GM12878 (cell line): ENCODE data around the gene OPCML. TPM values are rescaled to one million over a fixed set of nuclear protein-coding genes. Genes with fewer than 3 reads are reported as not detected.

ENCODE experiments used
- ATAC-seq: fragments of 200-7000 bp; cut with Tn5 transposase; 3 replicates; pipeline ENCODE4 v1.9.1; 2020; ENCODE audit warnings: mild to moderate bottlenecking, moderate library complexity
- BruUV-seq: library from RNA; stranded (reverse); fragments of 400-500 nt; replicated peaks from 2 replicates; lab custom pipeline; 2021; lab: Mats Ljungman, UMichigan
- CTCF ChIA-PET: fragments of 300-600 bp; sonication (Branson Sonifier 250); formaldehyde crosslinking; extraction: SDS; loops from one replicate; lab custom pipeline; 2021; ENCODE audit warnings: inconsistent platforms; lab: Yijun Ruan, JAX
- POLR2A ChIA-PET: fragments of 350-600 bp; formaldehyde crosslinking; extraction: SDS; loops from one replicate; lab custom pipeline; 2021; ENCODE audit warnings: inconsistent platforms; lab: Charles Lee
- RAD21 ChIA-PET: fragments of 300-600 bp; sonication (Branson Sonifier 250); formaldehyde crosslinking; loops from one replicate; lab custom pipeline; 2023; ENCODE audit warnings: antibody characterized with exemption; ENCODE audit not compliant: unreplicated experiment; lab: Charles Lee
- SMC1A ChIA-PET: fragments of 300-600 bp; sonication (Branson Sonifier 250); formaldehyde crosslinking; loops from one replicate; lab custom pipeline; 2023; ENCODE audit not compliant: unreplicated experiment, uncharacterized antibody; lab: Charles Lee
- DNase-seq: peaks from one replicate; pipeline ENCODE4 v3.0.0-alpha.2; 2011; ENCODE audit warnings: low read depth, low spot score
- FAIRE-seq: peaks from 3 replicates; lab custom pipeline; 2011; peaks lifted over from hg19 to GRCh38; lab: Jason Lieb, UNC
- H2AFZ ChIP-seq: 2 replicates; pipeline ENCODE4 v1.6.0; 2011; ENCODE audit warnings: low read depth, low read length, control low read depth; ENCODE audit not compliant: control insufficient read depth
- H3K27ac ChIP-seq: 2 replicates; pipeline ENCODE4 v1.5.1; 2011; ENCODE audit warnings: control low read depth; ENCODE audit not compliant: control insufficient read depth, insufficient read depth
- H3K27me3 ChIP-seq, 2 experiments: replicated peaks in 1 of 2; 2 replicates each; pipeline versions ENCODE4 v1.6.0 to v1.6.1; 2011; ENCODE audit warnings: low read length in 1 of 2; ENCODE audit not compliant: control insufficient read depth in 2 of 2, insufficient read depth in 2 of 2
- H3K36me3 ChIP-seq, 2 experiments: 2 replicates each; pipeline ENCODE4 v1.5.1; 2011; ENCODE audit warnings: low read length in 1 of 2; ENCODE audit not compliant: control insufficient read depth in 2 of 2, insufficient read depth in 2 of 2
- H3K4me1 ChIP-seq: 2 replicates; pipeline ENCODE4 v1.6.1; 2011; ENCODE audit warnings: mild to moderate bottlenecking, low read length, moderate library complexity, mixed read lengths; ENCODE audit not compliant: control insufficient read depth, insufficient read depth
- H3K4me2 ChIP-seq: 2 replicates; pipeline ENCODE4 v1.6.0; 2011; ENCODE audit warnings: control low read depth; ENCODE audit not compliant: control insufficient read depth, insufficient read depth
- H3K4me3 ChIP-seq: fragments of 200-600 bp; sonication (generic); 2 replicates; pipeline ENCODE4 v1.5.1; 2016
- H3K79me2 ChIP-seq: 2 replicates; pipeline ENCODE4 v1.6.0; 2011; ENCODE audit warnings: low read length; ENCODE audit not compliant: control insufficient read depth, insufficient read depth
- H3K9ac ChIP-seq: 2 replicates; pipeline ENCODE4 v1.8.0; 2011; ENCODE audit warnings: low read length, control low read depth, mixed read lengths; ENCODE audit not compliant: control insufficient read depth, insufficient read depth
- H3K9me3 ChIP-seq: replicated peaks from 3 replicates; pipeline ENCODE4 v1.5.1; 2011; ENCODE audit warnings: mild to moderate bottlenecking, low read length; ENCODE audit not compliant: control insufficient read depth, insufficient read depth
- H4K20me1 ChIP-seq: 2 replicates; pipeline ENCODE4 v1.6.0; 2011; ENCODE audit not compliant: control insufficient read depth, insufficient read depth
- BRCA1 ChIP-seq: IDR thresholded peaks from 2 replicates; pipeline ENCODE4 v1.6.1; 2011; ENCODE audit warnings: low read depth, low read length, improper control_type of control experiment
- HDAC2 ChIP-seq: fragments of 200-600 bp; sonication (generic); IDR thresholded peaks from 2 replicates; pipeline ENCODE4 v1.6.1; 2017
- YY1 ChIP-seq: IDR thresholded peaks from 2 replicates; pipeline ENCODE4 v1.6.1; 2011; ENCODE audit warnings: low read depth, mild to moderate bottlenecking, low read length
- WGBS: methylation state at CpG from one replicate; pipeline ENCODE4 v1.1.6; 2016; ENCODE audit warnings: low lambda C conversion rate; ENCODE audit not compliant: insufficient replicate concordance, insufficient coverage; ENCODE audit errors: missing lambda C conversion rate; 5-methylcytosine and 5-hydroxymethylcytosine counted together
- in situ Hi-C: fragments of 300-500 bp; cut with MboI; formaldehyde crosslinking; loops from 9 replicates; pipeline ENCODE4 v1.14.3; 2018; ENCODE audit warnings: mixed read lengths
- intact Hi-C: fragments of 100-400 bp; cut with micrococcal nuclease; formaldehyde crosslinking; loops from one replicate; pipeline ENCODE4 v1.14.2; 2022; ENCODE audit not compliant: unreplicated experiment
- polyA plus RNA-seq, 11 experiments: library from polyadenylated mRNA; depleted of rRNA in 4 of 11; unstranded in 6 of 11; stranded (reverse) in 5 of 11; fragments of >200 nt; fragmentation: Nextera tagmentation in 4 of 11; fragmentation: Illumina TruSeq in 1 of 11; extraction: Ambion mirVana in 4 of 11; extraction: Trizol in 1 of 11; gene quantifications; 1 replicate in 1 of 11; 2 replicates in 10 of 11; pipeline versions ENCODE4 v1.2.1 to v1.2.3, GENCODE V29; 2011 to 2016; ENCODE audit warnings: inconsistent platforms in 2 of 11, missing spikeins in 2 of 11, low read depth in 1 of 11
- total RNA-seq, 4 experiments: library from RNA; depleted of rRNA in 3 of 4; stranded (reverse); fragments of >200 nt in 3 of 4; fragmentation: Illumina TruSeq in 1 of 4; extraction: Trizol in 1 of 4; gene quantifications; 2 replicates each; pipeline versions ENCODE4 v1.2.1 to v1.2.3, GENCODE V29; 2013 to 2021
- TF ChIP-seq, protein P1 (sequence below): fragments of 450-650 bp; formaldehyde crosslinking; IDR thresholded peaks from 2 replicates; pipeline ENCODE4 v1.4.0; 2022; ENCODE audit warnings: mild to moderate bottlenecking, moderate library complexity
- TF ChIP-seq, protein P2 (sequence below): fragments of 450-650 bp; IDR thresholded peaks from 2 replicates; pipeline ENCODE4 v1.6.1; 2017; ENCODE audit warnings: mild to moderate bottlenecking, low read depth, inconsistent platforms; ENCODE audit not compliant: poor library complexity, severe bottlenecking
- TF ChIP-seq, protein P3 (sequence below): fragments of 450-650 bp; formaldehyde crosslinking; IDR thresholded peaks from 2 replicates; pipeline ENCODE4 v1.5.0; 2022; ENCODE audit warnings: mild to moderate bottlenecking, missing genetic modification characterization

OPCML gene
- total and polyA plus RNA-seq, 10 of the 15 experiments (the other 5 are each of a cell fraction or from before 2014, with no cell fraction given), result 0.84 TPM; not detected in 9

DNA sequence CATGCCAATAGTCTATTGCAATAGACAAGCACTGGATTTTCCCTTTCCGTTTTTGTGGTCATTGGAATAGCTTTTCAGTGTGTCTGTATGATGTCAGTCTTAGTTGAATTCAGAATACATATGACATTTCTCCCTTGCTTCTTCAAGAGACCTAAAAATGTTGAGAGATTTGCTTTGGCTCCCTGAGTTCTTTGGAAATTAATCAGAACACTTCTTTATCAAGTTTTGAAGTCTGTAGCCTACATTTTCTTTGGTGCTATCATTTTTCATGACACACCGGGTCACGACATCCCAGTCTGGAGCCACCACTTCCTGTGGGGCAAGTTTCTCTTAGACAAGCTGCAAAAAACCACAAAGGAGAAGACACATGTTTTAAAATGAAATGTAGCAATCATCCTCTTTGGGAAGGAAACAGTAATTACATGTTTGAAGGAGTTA, 847.1 kb downstream of the OPCML start:
- ATAC-seq, result no peak
- Histone ChIP-seq H3K36me3 (no peaks in the 10 kb centered on the region), H3K27me3 (no peaks in the 10 kb centered on the region), H3K9me3 (no peaks in the 10 kb centered on the region), H3K4me3 (no peak overlapping the region), H3K79me2 (no peaks in the 10 kb centered on the region), H3K9ac (no peak overlapping the region), H2AFZ (no peak overlapping the region), H3K4me1 (no peaks in the 10 kb centered on the region), H4K20me1 (no peaks in the 10 kb centered on the region), H3K27ac (no peak overlapping the region), H3K4me2 (no peak overlapping the region)
- FAIRE-seq, result no peak
- ChIA-PET CTCF (interaction anchor here (1.3 kb wide), 1 partner anchor 8 kb away, joined by 4 read pairs; no protein-coding TSS in a partner anchor), SMC1A (interaction anchor here (0.6 kb wide), 1 partner anchor 9 kb away, joined by 3 read pairs; no protein-coding TSS in a partner anchor), RAD21 (no interaction called here), POLR2A (no interaction called here)
- TF ChIP-seq, protein P1, sequence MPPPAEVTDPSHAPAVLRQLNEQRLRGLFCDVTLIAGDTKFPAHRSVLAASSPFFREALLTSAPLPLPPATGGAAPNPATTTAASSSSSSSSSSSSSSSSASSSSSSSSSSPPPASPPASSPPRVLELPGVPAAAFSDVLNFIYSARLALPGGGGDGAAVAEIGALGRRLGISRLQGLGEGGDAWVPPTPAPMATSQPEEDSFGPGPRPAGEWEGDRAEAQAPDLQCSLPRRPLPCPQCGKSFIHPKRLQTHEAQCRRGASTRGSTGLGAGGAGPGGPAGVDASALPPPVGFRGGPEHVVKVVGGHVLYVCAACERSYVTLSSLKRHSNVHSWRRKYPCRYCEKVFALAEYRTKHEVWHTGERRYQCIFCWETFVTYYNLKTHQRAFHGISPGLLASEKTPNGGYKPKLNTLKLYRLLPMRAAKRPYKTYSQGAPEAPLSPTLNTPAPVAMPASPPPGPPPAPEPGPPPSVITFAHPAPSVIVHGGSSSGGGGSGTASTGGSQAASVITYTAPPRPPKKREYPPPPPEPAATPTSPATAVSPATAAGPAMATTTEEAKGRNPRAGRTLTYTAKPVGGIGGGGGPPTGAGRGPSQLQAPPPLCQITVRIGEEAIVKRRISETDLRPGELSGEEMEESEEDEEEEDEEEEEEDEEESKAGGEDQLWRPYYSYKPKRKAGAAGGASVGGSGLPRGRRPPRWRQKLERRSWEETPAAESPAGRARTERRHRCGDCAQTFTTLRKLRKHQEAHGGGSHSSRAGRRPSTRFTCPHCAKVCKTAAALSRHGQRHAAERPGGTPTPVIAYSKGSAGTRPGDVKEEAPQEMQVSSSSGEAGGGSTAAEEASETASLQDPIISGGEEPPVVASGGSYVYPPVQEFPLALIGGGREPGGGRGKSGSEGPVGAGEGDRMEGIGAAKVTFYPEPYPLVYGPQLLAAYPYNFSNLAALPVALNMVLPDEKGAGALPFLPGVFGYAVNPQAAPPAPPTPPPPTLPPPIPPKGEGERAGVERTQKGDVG (CRISPR knock-in tag), result no peak
- TF ChIP-seq, protein P2, sequence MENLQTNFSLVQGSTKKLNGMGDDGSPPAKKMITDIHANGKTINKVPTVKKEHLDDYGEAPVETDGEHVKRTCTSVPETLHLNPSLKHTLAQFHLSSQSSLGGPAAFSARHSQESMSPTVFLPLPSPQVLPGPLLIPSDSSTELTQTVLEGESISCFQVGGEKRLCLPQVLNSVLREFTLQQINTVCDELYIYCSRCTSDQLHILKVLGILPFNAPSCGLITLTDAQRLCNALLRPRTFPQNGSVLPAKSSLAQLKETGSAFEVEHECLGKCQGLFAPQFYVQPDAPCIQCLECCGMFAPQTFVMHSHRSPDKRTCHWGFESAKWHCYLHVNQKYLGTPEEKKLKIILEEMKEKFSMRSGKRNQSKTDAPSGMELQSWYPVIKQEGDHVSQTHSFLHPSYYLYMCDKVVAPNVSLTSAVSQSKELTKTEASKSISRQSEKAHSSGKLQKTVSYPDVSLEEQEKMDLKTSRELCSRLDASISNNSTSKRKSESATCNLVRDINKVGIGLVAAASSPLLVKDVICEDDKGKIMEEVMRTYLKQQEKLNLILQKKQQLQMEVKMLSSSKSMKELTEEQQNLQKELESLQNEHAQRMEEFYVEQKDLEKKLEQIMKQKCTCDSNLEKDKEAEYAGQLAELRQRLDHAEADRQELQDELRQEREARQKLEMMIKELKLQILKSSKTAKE, result no peak
- TF ChIP-seq YY1, result no peak
- TF ChIP-seq HDAC2, result no peak
- TF ChIP-seq BRCA1, result no peak
- TF ChIP-seq, protein P3, sequence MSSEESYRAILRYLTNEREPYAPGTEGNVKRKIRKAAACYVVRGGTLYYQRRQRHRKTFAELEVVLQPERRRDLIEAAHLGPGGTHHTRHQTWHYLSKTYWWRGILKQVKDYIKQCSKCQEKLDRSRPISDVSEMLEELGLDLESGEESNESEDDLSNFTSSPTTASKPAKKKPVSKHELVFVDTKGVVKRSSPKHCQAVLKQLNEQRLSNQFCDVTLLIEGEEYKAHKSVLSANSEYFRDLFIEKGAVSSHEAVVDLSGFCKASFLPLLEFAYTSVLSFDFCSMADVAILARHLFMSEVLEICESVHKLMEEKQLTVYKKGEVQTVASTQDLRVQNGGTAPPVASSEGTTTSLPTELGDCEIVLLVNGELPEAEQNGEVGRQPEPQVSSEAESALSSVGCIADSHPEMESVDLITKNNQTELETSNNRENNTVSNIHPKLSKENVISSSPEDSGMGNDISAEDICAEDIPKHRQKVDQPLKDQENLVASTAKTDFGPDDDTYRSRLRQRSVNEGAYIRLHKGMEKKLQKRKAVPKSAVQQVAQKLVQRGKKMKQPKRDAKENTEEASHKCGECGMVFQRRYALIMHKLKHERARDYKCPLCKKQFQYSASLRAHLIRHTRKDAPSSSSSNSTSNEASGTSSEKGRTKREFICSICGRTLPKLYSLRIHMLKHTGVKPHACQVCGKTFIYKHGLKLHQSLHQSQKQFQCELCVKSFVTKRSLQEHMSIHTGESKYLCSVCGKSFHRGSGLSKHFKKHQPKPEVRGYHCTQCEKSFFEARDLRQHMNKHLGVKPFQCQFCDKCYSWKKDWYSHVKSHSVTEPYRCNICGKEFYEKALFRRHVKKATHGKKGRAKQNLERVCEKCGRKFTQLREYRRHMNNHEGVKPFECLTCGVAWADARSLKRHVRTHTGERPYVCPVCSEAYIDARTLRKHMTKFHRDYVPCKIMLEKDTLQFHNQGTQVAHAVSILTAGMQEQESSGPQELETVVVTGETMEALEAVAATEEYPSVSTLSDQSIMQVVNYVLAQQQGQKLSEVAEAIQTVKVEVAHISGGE (CRISPR knock-in tag), result no peak
- BruUV-seq, result no TSS peak
- in situ Hi-C loops (no loop called here), intact Hi-C loops (no loop called here)
- WGBS, result 0% methylated on average over 3 of the region's 3 CpGs
- no peak for DNase-seq
